Uterus (tissue), 4 donors: ENCODE results near the gene SCGB2B2. TPM values are rescaled to one million over a fixed set of nuclear protein-coding genes. Genes with fewer than 3 reads are reported as not detected.
"Not testable (repeated sequence)": the region's sequence is repeated elsewhere in the genome, so short reads cannot be mapped to it uniquely, and the experiment has no call there.

Source experiments
- DNase-seq, 2 donors: peaks; one replicate each; pipeline ENCODE4 v3.0.0-alpha.2; 2019 to 2020
- H3K27ac ChIP-seq, 2 donors: fragments of 200-600 bp; sonication (generic); 1 replicate in 1 of 2; 2 replicates in 1 of 2; pipeline ENCODE4 v1.5.1; 2016 to 2018
- H3K27me3 ChIP-seq, 2 donors: fragments of 200-600 bp; sonication (generic); one replicate each; pipeline ENCODE4 v1.5.1; 2018 to 2019; ENCODE audit warnings: control low read depth in 1 of 2
- H3K36me3 ChIP-seq, 2 donors: fragments of 200-600 bp; sonication (generic); one replicate each; pipeline ENCODE4 v1.5.1; 2019; ENCODE audit warnings: control low read depth in 1 of 2
- H3K4me1 ChIP-seq, 2 donors: fragments of 200-600 bp; sonication (generic); one replicate each; pipeline ENCODE4 v1.5.1; 2018 to 2019; ENCODE audit warnings: control low read depth in 1 of 2
- H3K4me3 ChIP-seq, 2 donors: fragments of 200-600 bp; sonication (generic); 1 replicate in 1 of 2; 2 replicates in 1 of 2; pipeline ENCODE4 v1.5.1; 2018 to 2019; ENCODE audit warnings: mild to moderate bottlenecking in 1 of 2
- H3K9me3 ChIP-seq, 2 donors: fragments of 200-600 bp; sonication (generic); one replicate each; pipeline ENCODE4 v1.5.1; 2019; ENCODE audit warnings: control low read depth in 1 of 2
- POLR2A ChIP-seq, 2 donors: fragments of 450-650 bp; IDR thresholded peaks; one replicate each; pipeline ENCODE4 v1.6.1; 2016; ENCODE audit warnings: antibody characterized with exemption in 2 of 2, mild to moderate bottlenecking in 1 of 2, moderate library complexity in 1 of 2
- intact Hi-C: fragments of 100-400 bp; cut with DNase I; formaldehyde crosslinking; loops from one replicate; pipeline ENCODE4 v1.15.1; 2023; ENCODE audit warnings: low total_unique reads
- total RNA-seq, 4 donors: library from RNA; depleted of rRNA in 3 of 4; stranded (reverse); fragments of >200 nt in 3 of 4; gene quantifications; one replicate each; pipeline versions ENCODE4 v1.1.0 to v1.2.4, GENCODE V29; 2014 to 2023
- TF ChIP-seq, protein P1 (sequence below), 4 experiments: fragments of 200-600 bp in 2 of 4; fragments of 450-650 bp in 2 of 4; sonication (generic) in 2 of 4; IDR thresholded peaks; one replicate each; pipeline ENCODE4 v1.5.1; 2016 to 2019; ENCODE audit warnings: antibody characterized with exemption in 4 of 4, mild to moderate bottlenecking in 2 of 4, moderate library complexity in 1 of 4
- donor health status: DM: yes; HTN: yes; CAD: no.

The SCGB2B2 gene
- total RNA-seq, 4 donors from 2014 or later, result 0.98 TPM; not detected in 3

DNA sequence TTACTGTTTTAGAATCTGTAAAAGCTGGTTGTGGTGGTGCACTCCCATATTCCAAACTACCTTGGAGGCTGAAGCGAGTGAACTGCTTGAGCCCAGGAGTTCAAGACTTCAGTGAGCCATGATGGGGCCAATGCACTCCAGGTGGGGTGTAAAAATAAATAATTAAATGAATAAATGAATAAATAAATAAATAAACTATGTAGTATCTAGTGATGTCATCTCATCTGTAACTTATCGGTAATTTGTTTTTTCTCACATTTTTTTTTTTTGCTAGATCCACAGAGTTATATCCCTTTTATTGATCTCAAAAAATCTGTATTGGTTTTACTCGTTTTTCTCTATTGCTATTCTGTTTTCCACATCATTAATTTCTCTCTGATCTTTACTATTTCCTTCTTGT is 5.0 kb downstream of the SCGB2B2 start:
- Histone ChIP-seq H3K9me3 (no peaks in the 10 kb centered on the region), H3K27me3 (no peaks in the 10 kb centered on the region), H3K36me3 (no peaks in the 10 kb centered on the region), H3K4me1 (no peaks in the 10 kb centered on the region), H3K4me3 (no peak overlapping the region), H3K27ac (no peak overlapping the region)
- TF ChIP-seq, protein P1, sequence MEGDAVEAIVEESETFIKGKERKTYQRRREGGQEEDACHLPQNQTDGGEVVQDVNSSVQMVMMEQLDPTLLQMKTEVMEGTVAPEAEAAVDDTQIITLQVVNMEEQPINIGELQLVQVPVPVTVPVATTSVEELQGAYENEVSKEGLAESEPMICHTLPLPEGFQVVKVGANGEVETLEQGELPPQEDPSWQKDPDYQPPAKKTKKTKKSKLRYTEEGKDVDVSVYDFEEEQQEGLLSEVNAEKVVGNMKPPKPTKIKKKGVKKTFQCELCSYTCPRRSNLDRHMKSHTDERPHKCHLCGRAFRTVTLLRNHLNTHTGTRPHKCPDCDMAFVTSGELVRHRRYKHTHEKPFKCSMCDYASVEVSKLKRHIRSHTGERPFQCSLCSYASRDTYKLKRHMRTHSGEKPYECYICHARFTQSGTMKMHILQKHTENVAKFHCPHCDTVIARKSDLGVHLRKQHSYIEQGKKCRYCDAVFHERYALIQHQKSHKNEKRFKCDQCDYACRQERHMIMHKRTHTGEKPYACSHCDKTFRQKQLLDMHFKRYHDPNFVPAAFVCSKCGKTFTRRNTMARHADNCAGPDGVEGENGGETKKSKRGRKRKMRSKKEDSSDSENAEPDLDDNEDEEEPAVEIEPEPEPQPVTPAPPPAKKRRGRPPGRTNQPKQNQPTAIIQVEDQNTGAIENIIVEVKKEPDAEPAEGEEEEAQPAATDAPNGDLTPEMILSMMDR (IDR thresholded peaks at IDR 0.05), result no peak
- TF ChIP-seq POLR2A (IDR thresholded peaks at IDR 0.05), result no peak
- intact Hi-C loops, result no loop called here
- no peak for DNase-seq

DNA sequence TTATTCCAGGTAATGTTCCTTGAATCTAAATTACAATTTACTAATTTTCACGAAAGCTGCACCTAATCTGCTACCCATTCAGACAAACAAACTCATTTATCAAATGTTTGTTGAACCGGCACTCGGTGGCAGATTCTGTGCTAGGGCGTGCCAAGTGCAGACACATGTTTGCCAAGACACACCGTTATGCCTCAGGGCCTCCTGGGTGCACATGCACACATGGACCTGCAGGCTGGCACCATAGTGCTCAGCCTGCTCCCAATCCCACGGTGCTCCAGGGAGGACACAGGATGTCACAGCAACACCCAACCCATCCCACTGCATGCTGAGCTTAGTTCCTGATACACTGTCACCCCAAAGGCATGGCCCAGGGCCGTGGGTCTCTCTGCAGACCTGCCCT is 7.7 kb downstream of the SCGB2B2 start:
- H3K36me3 ChIP-seq, result no peaks in the 10 kb centered on the region
- H3K27me3 ChIP-seq, result no peaks in the 10 kb centered on the region
- DNase-seq, result no peak
- H3K9me3 ChIP-seq, result no peaks in the 10 kb centered on the region
- intact Hi-C loops, result no loop called here
- TF ChIP-seq, protein P1 (IDR thresholded peaks at IDR 0.05), result no peak
- no peak for TF ChIP-seq POLR2A (IDR thresholded peaks at IDR 0.05)
- H3K27ac ChIP-seq, result no peak overlapping the region
- H3K4me3 ChIP-seq, result no peak overlapping the region
- H3K4me1 ChIP-seq, result no peaks in the 10 kb centered on the region

DNA sequence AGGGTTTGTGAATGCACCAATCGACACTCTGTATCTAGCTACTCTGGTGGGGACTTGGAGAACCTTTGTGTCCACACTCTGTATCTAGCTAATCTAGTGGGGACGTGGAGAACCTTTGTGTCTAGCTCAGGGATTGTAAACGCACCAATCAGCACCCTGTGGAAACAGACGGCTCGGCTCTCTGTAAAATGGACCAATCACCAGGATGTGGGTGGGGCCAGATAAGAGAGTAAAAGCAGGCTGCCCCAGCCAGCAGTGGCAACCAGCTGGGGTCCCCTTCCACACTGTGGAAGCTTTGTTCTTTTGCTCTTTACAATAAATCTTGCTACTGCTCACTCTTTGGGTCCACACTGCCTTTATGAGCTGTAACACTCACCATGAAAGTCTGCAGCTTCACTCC is 8.3 kb downstream of the SCGB2B2 start:
- H3K4me1 ChIP-seq, H3K27me3 ChIP-seq, DNase-seq, intact Hi-C loops, H3K9me3 ChIP-seq, H3K4me3 ChIP-seq, H3K36me3 ChIP-seq, H3K27ac ChIP-seq: not testable (repeated sequence)

DNA sequence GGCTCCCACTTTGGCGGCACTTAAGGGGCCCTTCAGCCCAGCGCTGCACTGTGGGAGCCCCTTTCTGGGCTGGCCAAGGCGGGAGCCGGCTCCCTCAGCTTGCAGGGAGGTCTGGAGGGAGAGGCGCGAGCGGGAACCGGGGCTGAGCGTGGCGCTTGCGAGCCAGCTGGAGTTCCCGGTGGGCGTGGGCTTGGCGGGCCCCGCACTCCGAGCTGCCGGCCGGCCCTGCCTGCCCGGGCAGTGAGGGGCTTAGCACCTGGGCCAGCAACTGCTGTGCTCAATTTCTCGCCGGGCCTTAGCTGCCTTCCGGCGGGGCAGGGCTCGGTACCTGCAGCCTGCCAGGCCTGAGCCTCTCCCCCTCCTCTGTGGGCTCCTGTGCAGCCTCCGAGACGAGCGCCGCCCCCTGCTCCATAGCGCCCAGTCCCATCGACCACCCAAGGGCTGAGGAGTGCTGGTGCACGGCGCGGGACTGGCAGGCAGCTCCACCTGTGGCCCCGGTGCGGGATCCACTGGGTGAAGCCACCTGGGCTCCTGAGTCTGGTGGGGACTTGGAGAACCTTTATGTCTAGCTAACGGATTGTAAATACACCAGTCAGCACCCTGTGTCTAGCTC is 8.8 kb downstream of the SCGB2B2 start:
- H3K4me1 ChIP-seq, H3K36me3 ChIP-seq, H3K9me3 ChIP-seq, H3K4me3 ChIP-seq, DNase-seq, H3K27ac ChIP-seq, H3K27me3 ChIP-seq, intact Hi-C loops: not testable (repeated sequence)

DNA sequence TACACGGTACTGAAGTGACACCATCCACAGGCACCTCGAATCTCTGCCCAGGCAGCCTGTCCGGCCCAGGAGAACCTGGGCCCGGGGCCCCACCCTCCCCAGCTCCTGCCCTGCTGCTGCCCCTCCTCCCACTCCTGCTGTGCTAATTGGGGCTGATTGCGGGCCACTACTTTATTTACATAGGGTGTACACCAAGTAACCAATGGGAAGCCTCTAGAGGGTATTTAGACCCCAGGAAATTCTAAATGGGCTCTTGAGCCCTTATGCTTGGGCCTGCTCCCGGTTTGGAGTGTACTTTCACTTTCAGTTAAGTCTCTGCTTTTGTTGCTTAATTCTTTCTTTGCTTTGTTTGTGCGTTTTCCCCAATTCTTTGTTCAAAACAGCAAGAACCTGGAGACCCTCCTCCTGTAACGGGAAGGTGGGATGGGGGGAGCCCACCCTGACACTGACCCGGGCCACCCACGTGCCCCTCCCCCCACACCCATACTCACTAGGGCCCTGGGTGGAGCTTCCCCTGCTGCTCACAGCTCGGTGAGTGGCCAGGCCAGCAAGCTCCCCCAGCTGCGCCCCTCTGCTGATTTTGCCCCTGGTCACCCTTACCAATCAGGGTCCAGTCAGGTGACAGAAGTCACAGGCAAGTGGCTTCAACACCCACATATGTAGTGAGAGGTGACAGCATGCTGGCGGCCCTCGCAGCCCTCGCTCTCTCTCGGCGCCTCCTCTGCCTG is 9.4 kb downstream of the SCGB2B2 start:
- Histone ChIP-seq H3K36me3 (no peaks in the 10 kb centered on the region), H3K4me1 (no peaks in the 10 kb centered on the region), H3K27me3 (no peaks in the 10 kb centered on the region), H3K4me3 (peak overlapping the region in 1 of 2 donors; percentile 22), H3K27ac (no peak overlapping the region), H3K9me3 (no peaks in the 10 kb centered on the region)
- no peak for DNase-seq
- intact Hi-C loops, result no loop called here
- no peak for TF ChIP-seq POLR2A (IDR thresholded peaks at IDR 0.05)

DNA sequence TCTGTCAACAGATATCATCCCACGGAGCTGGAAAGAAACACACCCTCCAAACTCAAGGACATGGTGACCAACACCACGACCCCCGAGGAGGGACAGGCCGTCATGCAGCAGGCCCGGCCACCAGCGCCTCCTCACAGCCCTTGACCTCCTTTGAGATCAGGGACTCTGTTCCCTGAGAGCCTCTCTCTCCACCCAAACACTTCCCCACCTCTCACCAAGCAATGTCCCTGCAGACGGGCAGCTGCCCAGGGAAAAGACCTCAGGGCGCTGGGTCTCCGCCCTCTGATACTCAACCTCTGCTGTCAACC is 10.0 kb downstream of the SCGB2B2 start:
- Histone ChIP-seq H3K36me3 (no peaks in the 10 kb centered on the region), H3K27me3 (no peaks in the 10 kb centered on the region), H3K4me3 (no peak overlapping the region), H3K9me3 (no peaks in the 10 kb centered on the region), H3K27ac (no peak overlapping the region), H3K4me1 (no peaks in the 10 kb centered on the region)
- DNase-seq, result no peak
- TF ChIP-seq, protein P1 (IDR thresholded peaks at IDR 0.05), result no peak
- TF ChIP-seq POLR2A (IDR thresholded peaks at IDR 0.05), result no peak
- intact Hi-C loops, result no loop called here
